Caco-2 (cell line): Measurements from ENCODE around the gene OR13C3. TPM values are rescaled to one million over a fixed set of nuclear protein-coding genes. Genes with fewer than 3 reads are reported as not detected.

ENCODE experiments used
- BruUV-seq: library from RNA; stranded (reverse); fragments of 400-500 nt; replicated peaks from 2 replicates; lab custom pipeline; 2021; lab: Mats Ljungman, UMichigan
- CTCF ChIA-PET: fragments of 300-600 bp; sonication (Branson Sonifier 250); formaldehyde crosslinking; loops from one replicate; lab custom pipeline; 2022; ENCODE audit warnings: antibody characterized with exemption; lab: Charles Lee
- POLR2A ChIA-PET: fragments of 300-600 bp; sonication (Branson Sonifier 250); formaldehyde crosslinking; loops from one replicate; lab custom pipeline; 2022; ENCODE audit warnings: antibody characterized with exemption; lab: Charles Lee
- DNase-seq, 2 experiments: peaks; one replicate each; pipeline versions ENCODE4 v3.0.0 to v3.0.0-alpha.2; 2020 to 2022
- H3K27me3 ChIP-seq: replicated peaks from 2 replicates; pipeline ENCODE4 v1.6.0; 2011; ENCODE audit warnings: low read length; ENCODE audit not compliant: control insufficient read depth, insufficient read depth
- H3K36me3 ChIP-seq: 2 replicates; pipeline ENCODE4 v1.5.1; 2011; ENCODE audit warnings: low read length; ENCODE audit not compliant: control insufficient read depth, insufficient read depth
- H3K4me1 ChIP-seq: fragments of 250-450 bp; sonication (Bioruptor Pico); 2 replicates; pipeline ENCODE4 v1.5.1; 2020; ENCODE audit warnings: mild to moderate bottlenecking
- H3K4me3 ChIP-seq: 2 replicates; pipeline ENCODE4 v1.5.1; 2011; ENCODE audit warnings: low read depth, mild to moderate bottlenecking, control low read depth, low read length
- H3K9me3 ChIP-seq: fragments of 250-450 bp; sonication (Bioruptor Pico); 2 replicates; pipeline ENCODE4 v1.5.1; 2020; ENCODE audit warnings: mild to moderate bottlenecking, moderate library complexity
- H3K27ac Mint-ChIP-seq: one replicate; pipeline ENCODE4 v1.8.0; 2022; ENCODE audit warnings: mixed read lengths; ENCODE audit not compliant: unreplicated experiment
- H3K27me3 Mint-ChIP-seq: one replicate; pipeline ENCODE4 v1.8.0; 2022; ENCODE audit warnings: mixed read lengths; ENCODE audit not compliant: insufficient read depth, unreplicated experiment
- H3K36me3 Mint-ChIP-seq: one replicate; pipeline ENCODE4 v1.8.0; 2022; ENCODE audit warnings: mild to moderate bottlenecking, mixed read lengths; ENCODE audit not compliant: insufficient read depth, unreplicated experiment
- H3K4me1 Mint-ChIP-seq: one replicate; pipeline ENCODE4 v1.8.0; 2022; ENCODE audit warnings: low read depth, mixed read lengths; ENCODE audit not compliant: unreplicated experiment
- H3K4me3 Mint-ChIP-seq: one replicate; pipeline ENCODE4 v1.8.0; 2022; ENCODE audit warnings: mild to moderate bottlenecking, moderate library complexity, mixed read lengths; ENCODE audit not compliant: unreplicated experiment
- H3K9me3 Mint-ChIP-seq: one replicate; pipeline ENCODE4 v1.8.0; 2022; ENCODE audit warnings: mixed read lengths; ENCODE audit not compliant: unreplicated experiment
- intact Hi-C: fragments of 100-400 bp; cut with micrococcal nuclease; formaldehyde crosslinking; loops from one replicate; pipeline ENCODE4 v1.10.0; 2022; ENCODE audit not compliant: unreplicated experiment
- total RNA-seq: library from RNA; stranded (reverse); gene quantifications from 2 replicates; pipeline ENCODE4 v1.2.3, GENCODE V29; 2022
- TF ChIP-seq, protein P1 (sequence below), 2 experiments: fragments of 200-600 bp in 1 of 2; IDR thresholded peaks; 1 replicate in 1 of 2; 2 replicates in 1 of 2; pipeline versions ENCODE4 v1.5.1 to v1.8.0; 2011 to 2022; ENCODE audit warnings: antibody characterized with exemption in 1 of 2, control low read depth in 1 of 2, inconsistent platforms in 1 of 2, low read depth in 1 of 2, low read length in 1 of 2, mild to moderate bottlenecking in 1 of 2, moderate library complexity in 1 of 2; ENCODE audit not compliant: insufficient read depth in 1 of 2, severe bottlenecking in 1 of 2, unreplicated experiment in 1 of 2

Gene OR13C3
- total RNA-seq, 1 experiment from 2014 or later, result not detected

DNA sequence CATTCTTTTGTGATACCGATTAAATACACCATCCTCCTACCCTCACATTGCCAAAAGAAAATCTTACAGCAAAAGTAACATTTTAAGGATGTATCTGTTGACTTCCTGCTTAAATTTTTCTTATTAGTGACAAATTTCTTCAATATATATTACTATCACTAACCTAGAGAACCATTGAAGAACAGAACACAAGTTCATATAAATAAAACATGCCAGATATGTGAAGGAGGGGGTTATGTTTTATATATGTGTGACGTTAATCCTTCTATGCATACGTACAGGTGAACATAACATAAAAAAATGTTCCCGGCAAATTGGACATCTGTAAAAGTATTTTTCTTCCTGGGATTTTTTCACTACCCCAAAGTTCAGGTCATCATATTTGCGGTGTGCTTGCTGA lies 32.7 kb downstream of the OR13C3 start, which contains the start of gene OR13F1:
OR13F1 (plus strand) TSS at position 301 of the 400 bp plus-strand sequence; CDS start at position 301, 0 bp downstream.
- H3K4me1 Mint-ChIP-seq, result no peaks in the 10 kb centered on the region
- Histone ChIP-seq H3K36me3 (no peaks in the 10 kb centered on the region), H3K4me3 (no peak within 1 kb of the TSS), H3K9me3 (no peaks in the 10 kb centered on the region), H3K27me3 (no peaks in the 10 kb centered on the region), H3K4me1 (no peaks in the 10 kb centered on the region)
- H3K36me3 Mint-ChIP-seq, result no peaks in the 10 kb centered on the region
- intact Hi-C loops, result no loop called here
- no peak within 1 kb of the TSS for H3K4me3 Mint-ChIP-seq
- CTCF ChIA-PET, result no interaction called here
- peaks cover 4% of the 10 kb centered on the region for H3K27me3 Mint-ChIP-seq
- DNase-seq, result no peak
- POLR2A ChIA-PET, result no interaction called here
- BruUV-seq, result no TSS peak
- H3K27ac Mint-ChIP-seq, result no peak within 1 kb of the TSS
- H3K9me3 Mint-ChIP-seq, result no peaks in the 10 kb centered on the region
- TF ChIP-seq, protein P1, sequence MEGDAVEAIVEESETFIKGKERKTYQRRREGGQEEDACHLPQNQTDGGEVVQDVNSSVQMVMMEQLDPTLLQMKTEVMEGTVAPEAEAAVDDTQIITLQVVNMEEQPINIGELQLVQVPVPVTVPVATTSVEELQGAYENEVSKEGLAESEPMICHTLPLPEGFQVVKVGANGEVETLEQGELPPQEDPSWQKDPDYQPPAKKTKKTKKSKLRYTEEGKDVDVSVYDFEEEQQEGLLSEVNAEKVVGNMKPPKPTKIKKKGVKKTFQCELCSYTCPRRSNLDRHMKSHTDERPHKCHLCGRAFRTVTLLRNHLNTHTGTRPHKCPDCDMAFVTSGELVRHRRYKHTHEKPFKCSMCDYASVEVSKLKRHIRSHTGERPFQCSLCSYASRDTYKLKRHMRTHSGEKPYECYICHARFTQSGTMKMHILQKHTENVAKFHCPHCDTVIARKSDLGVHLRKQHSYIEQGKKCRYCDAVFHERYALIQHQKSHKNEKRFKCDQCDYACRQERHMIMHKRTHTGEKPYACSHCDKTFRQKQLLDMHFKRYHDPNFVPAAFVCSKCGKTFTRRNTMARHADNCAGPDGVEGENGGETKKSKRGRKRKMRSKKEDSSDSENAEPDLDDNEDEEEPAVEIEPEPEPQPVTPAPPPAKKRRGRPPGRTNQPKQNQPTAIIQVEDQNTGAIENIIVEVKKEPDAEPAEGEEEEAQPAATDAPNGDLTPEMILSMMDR (IDR thresholded peaks at IDR 0.05; ENCODE audit: insufficient read depth in 1 of 2, low read depth in 1 of 2, low read length in 1 of 2, severe bottlenecking in 1 of 2, unreplicated experiment in 1 of 2), result no peak

- ChIA-PET CTCF (no interaction called here), POLR2A (no interaction called here)
- Histone ChIP-seq H3K4me1 (no peaks in the 10 kb centered on the region), H3K4me3 (no peak overlapping the region), H3K9me3 (no peaks in the 10 kb centered on the region), H3K27me3 (no peaks in the 10 kb centered on the region), H3K36me3 (no peaks in the 10 kb centered on the region)
- DNase-seq, result no peak
- Mint-ChIP-seq H3K4me1 (no peaks in the 10 kb centered on the region), H3K27ac (no peak overlapping the region), H3K36me3 (no peaks in the 10 kb centered on the region), H3K27me3 (peaks cover 4% of the 10 kb centered on the region), H3K4me3 (no peak overlapping the region), H3K9me3 (no peaks in the 10 kb centered on the region)
- BruUV-seq, result no TSS peak
- TF ChIP-seq, protein P1 (IDR thresholded peaks at IDR 0.05; ENCODE audit: insufficient read depth in 1 of 2, low read depth in 1 of 2, low read length in 1 of 2, severe bottlenecking in 1 of 2, unreplicated experiment in 1 of 2), result no peak
- intact Hi-C loops, result no loop called here
Observed at GRCh38 chr9:104503440-104503839, 33.2 kb downstream of the OR13C3 start.

- Histone ChIP-seq H3K27me3 (no peaks in the 10 kb centered on the region), H3K36me3 (no peaks in the 10 kb centered on the region), H3K4me1 (no peaks in the 10 kb centered on the region), H3K4me3 (no peak overlapping the region), H3K9me3 (no peaks in the 10 kb centered on the region)
- CTCF ChIA-PET, result interaction anchor here (1.0 to 1.4 kb wide), 3 partner anchors 105 to 318 kb away, joined by 3 to 7 read pairs (median 3); no protein-coding TSS in a partner anchor
- no peaks in the 10 kb centered on the region for H3K27me3 Mint-ChIP-seq
- no peaks in the 10 kb centered on the region for H3K36me3 Mint-ChIP-seq
- TF ChIP-seq, protein P1 (IDR thresholded peaks at IDR 0.05; ENCODE audit: insufficient read depth in 1 of 2, low read depth in 1 of 2, low read length in 1 of 2, severe bottlenecking in 1 of 2, unreplicated experiment in 1 of 2), result no peak
- DNase-seq, result no peak
- no peaks in the 10 kb centered on the region for H3K4me1 Mint-ChIP-seq
- H3K9me3 Mint-ChIP-seq, result no peaks in the 10 kb centered on the region
- intact Hi-C loops, result loop anchor here (10.0 kb wide), 2 partner anchors 150 to 320 kb away; no protein-coding TSS in a partner anchor
- no TSS peak for BruUV-seq
- H3K27ac Mint-ChIP-seq, result no peak overlapping the region
- POLR2A ChIA-PET, result no interaction called here
- H3K4me3 Mint-ChIP-seq, result no peak overlapping the region
Observed at GRCh38 chr9:104494808-104495207, 41.8 kb downstream of the OR13C3 start.

Other genes with a start within 250 kb of the OR13C3 start
- not detected in 2 replicates for gene OR13F1, start 32.6 kb downstream of the OR13C3 start, total RNA-seq
- not detected in 2 replicates for gene OR13C4, start 9.6 kb downstream of the OR13C3 start, total RNA-seq
- not detected in 2 replicates for gene OR13C8, start 32.3 kb upstream of the OR13C3 start, total RNA-seq
- gene OR13C5, start 62.6 kb upstream of the OR13C3 start, total RNA-seq, result not detected in 2 replicates
- gene OR13C2, start 68.8 kb upstream of the OR13C3 start, total RNA-seq, result not detected in 2 replicates
- not detected in 2 replicates for gene OR13C9, start 81.3 kb upstream of the OR13C3 start, total RNA-seq
- gene OR13D1, start 157.7 kb upstream of the OR13C3 start, total RNA-seq, result not detected in 2 replicates
- 15.8 and 19.0 TPM in 2 replicates for gene NIPSNAP3A, start 210.8 kb upstream of the OR13C3 start, total RNA-seq
- 1.7 and 2.0 TPM in 2 replicates for gene NIPSNAP3B, start 227.3 kb upstream of the OR13C3 start, total RNA-seq